Measurements from ENCODE around the gene CHMP2A.

- TF ChIP-seq CTCF (IDR thresholded peaks at IDR 0.05) (no peak), EZH2 (IDR thresholded peaks at IDR 0.05; ENCODE audit: borderline replicate concordance, insufficient read depth, low read depth, low read length, poor library complexity, severe bottlenecking) (no peak)
These were observed 14.5 kb upstream of the CHMP2A start for GRCh38 chr19:58569191-58569942.

Measured in B cell (primary cell).